ENCODE data around the gene ST14.

ST14 gene

GRCh38 chr11:130159657-130160497 is at the start of gene ST14:
TSS of gene ST14 (plus strand) at chr11:130159782. CDS start at chr11:130159980, 198 bp downstream.
- DNase-seq (ENCODE audit: low read depth): no peak

- DNase-seq (ENCODE audit: low read depth): no peak
Observed at GRCh38 chr11:130110339-130111108, 49.1 kb upstream of the ST14 start.

DNA sequence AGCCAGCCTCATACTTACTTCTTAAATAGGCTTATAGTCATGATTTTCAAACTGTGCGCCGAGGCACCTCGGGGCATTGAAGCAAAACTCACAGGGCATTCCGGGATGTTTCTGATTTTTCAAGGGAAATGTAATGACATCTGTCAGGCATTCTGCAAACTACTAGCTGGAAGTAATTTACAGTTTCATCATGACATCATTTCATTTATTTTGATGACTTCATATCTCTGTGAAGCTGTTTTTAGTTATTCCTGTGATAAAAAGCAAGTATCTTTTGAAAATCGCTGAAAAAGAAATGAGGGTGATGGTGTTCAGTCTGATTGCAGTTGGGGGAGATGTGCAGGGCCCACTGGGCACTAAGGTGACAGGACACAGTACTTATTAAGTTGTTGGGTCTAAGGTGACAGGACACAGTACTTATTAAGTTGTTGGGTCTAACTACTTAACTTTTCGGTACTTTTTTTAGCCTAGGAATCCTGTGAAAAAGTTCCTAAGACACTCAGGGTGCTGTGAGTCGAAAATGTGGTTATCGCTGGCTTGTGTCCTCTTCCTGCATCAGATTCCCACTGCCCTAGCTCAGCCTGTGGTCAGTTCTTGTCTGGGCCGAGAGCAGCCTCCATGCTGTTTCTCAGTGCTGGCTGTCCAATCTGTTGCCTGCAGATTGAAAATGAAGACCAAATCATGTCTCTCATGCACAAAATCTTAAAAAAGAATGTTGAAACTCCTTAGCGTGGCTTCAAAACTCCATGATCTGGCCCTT is 47.3 kb upstream of the ST14 start:
- no peak for DNase-seq (ENCODE audit: low read depth)

- DNase-seq (ENCODE audit: low read depth): no peak
Observed at GRCh38 chr11:130114281-130114680, 45.3 kb upstream of the ST14 start.

GRCh38 chr11:130114726-130115125 is 44.9 kb upstream of the ST14 start:
- no peak for DNase-seq (ENCODE audit: low read depth)

- DNase-seq (ENCODE audit: low read depth): no peak
Observed at GRCh38 chr11:130115218-130115617, 44.4 kb upstream of the ST14 start.

DNA sequence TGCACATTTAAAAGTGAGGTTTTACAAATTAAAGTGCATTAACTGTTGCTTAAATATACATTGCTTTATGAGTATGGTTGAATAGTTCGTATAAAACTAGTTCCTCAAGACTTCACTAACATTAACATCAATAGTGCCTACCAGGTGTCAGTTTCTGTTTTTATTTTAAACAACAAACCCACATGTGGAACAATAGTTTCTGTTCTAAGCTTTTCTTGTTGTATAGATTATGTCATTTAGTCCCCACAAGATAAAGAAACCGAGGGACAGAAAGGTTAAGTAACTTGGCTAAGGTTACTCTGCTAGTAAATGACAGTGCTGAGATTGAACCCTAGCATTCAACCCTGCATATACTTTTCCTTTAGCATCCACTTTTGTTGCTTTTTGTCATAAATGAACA is 41.4 kb upstream of the ST14 start:
- no peak for DNase-seq (ENCODE audit: low read depth)

DNA sequence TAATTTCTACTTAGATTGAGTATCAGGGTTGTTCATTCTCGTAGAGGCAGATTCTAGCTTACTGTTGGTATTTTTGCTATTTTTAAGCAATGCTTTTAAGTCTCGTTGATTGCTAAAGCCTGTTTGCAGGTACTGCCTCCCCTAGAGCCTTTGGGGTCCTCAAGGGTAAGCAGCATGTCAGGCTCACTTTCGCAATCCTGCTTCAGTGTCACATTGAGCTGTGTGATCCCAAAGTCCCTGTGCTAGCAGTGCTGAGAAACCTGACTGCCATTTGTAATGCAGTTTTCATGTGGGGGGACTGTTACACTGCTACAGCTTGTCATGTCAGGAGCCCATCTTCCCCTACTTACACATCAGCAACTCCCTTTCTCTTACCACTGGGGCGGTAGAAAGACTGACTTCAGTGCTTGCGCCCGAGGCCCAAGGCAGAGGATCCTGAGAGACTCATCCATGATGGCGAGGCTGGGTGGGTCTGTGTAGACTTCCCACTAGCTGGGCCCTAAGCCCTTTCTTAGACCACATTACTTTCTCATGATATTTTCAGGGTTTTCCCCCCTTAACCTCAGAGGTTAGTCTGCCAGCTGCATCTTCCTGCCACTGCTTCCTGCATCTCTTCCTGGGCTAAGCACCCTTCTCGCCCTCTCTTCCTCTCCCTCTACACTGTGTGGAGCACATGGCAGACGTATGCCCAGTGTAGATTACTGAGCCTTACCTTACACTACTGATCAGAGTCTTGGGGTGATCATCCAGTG is 40.8 kb upstream of the ST14 start:
- no peak for DNase-seq (ENCODE audit: low read depth)

- no peak for DNase-seq (ENCODE audit: low read depth)
Observed at GRCh38 chr11:130120045-130120444, 39.5 kb upstream of the ST14 start.

DNA sequence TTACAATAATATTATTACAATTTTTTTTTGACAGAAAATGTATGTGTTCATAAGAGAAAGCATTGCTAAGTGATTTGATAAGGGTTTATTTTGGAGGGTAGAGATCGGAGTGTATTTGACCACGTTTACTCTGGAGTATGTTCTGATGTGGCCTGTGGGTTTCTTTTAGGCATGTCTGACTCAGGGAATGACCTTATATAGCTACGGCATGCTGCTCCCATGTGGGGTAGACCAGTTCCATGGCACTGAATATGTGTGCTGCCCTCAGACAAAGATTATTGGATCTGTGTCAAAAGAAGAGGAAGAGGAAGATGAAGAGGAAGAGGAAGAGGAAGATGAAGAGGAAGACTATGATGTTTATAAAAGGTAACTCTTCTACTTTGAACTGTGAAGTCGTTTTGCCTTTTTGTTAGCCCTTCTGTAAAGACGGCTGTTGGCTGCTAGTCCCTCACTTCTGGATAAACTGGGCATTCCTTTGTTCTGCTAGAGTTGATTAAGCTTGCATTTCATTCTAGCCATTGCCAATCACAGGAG is 38.1 kb upstream of the ST14 start:
- DNase-seq (ENCODE audit: low read depth): no peak

- DNase-seq (ENCODE audit: low read depth): no peak
Observed at GRCh38 chr11:130122141-130122575, 37.4 kb upstream of the ST14 start.

GRCh38 chr11:130123414-130124040 is 36.1 kb upstream of the ST14 start:
- DNase-seq (ENCODE audit: low read depth): no peak

DNA sequence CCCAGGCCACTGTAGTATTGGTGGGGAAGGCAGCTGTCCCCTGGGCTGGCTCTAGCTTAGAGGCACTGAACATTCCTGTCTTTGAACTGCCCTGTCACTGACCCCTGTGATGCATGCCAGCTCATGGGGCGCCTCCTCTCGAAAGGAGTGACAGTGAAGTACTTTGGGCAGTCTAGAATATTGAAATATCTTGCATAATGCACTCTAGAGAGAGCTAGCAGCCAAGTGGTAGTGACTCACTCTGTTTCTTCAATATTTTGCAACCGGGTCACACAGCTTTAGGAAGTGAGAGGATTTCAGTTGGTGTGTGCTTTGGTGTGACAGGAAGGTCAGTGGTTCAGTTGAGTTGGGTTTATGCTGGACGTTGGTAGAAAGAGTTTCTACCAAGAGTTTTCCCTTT is 35.5 kb upstream of the ST14 start:
- DNase-seq (ENCODE audit: low read depth): no peak

GRCh38 chr11:130125638-130126037 is 33.9 kb upstream of the ST14 start:
- DNase-seq (ENCODE audit: low read depth): no peak

GRCh38 chr11:130126516-130126915 is 33.1 kb upstream of the ST14 start:
- no peak for DNase-seq (ENCODE audit: low read depth)

- no peak for DNase-seq (ENCODE audit: low read depth)
Observed at GRCh38 chr11:130127509-130127908, 32.1 kb upstream of the ST14 start.

GRCh38 chr11:130128626-130129025 is 31.0 kb upstream of the ST14 start:
- DNase-seq (ENCODE audit: low read depth): no peak

GRCh38 chr11:130129922-130130321 is 29.7 kb upstream of the ST14 start:
- DNase-seq (ENCODE audit: low read depth): no peak

DNA sequence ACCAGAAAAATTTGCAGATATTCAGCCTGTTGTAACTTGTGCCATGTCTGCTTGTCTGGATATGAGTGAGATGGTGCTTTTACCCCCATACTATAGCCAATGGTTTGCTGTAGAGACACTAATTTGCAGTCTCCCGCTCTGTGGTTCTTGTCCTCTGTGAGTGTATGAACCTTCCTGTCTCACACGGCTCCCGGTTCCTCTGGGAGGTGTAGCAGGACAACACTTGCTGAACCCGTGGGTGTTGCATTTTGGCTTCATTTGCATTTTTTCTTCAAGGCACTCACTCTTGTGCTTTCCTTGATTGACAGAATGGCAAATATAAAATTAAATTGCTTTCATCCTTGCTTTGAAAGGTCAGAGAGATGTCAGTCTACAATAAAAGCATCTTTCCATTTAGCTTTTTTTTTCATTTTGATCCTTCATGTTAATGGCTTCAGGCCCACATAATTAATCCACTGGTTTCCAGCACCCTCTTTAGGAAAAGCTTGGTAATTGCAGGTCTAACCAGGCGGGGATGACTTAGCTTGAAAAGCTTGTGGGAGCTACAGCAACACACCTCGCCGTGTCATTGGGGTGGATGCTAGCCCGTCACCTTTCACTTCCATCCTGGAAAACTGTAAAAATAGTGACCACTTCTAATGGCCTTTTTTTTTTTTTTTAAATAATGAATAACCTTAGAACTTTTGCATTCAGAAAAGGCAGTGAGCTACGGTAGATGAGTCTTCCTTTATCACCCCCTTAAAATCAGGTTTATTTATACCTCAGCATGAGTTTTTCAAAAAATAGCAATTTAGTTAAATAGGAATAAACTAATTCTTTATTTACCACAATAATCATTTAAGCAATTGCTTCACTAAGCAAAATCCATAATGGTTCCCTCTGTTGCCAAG is 27.4 kb upstream of the ST14 start:
- DNase-seq (ENCODE audit: low read depth): peak; percentile 14

- no peak for DNase-seq (ENCODE audit: low read depth)
Observed at GRCh38 chr11:130133716-130134115, 25.9 kb upstream of the ST14 start.

Measured in activated T-helper 1 cell treated with Interleukin-2 at 50 U/mL for 16 hours (primary cell).